Measurements from ENCODE around the gene LGALS9C.
"Not testable (repeated sequence)": the region's sequence is repeated elsewhere in the genome, so short reads cannot be mapped to it uniquely, and the experiment has no call there.

The LGALS9C gene

DNA sequence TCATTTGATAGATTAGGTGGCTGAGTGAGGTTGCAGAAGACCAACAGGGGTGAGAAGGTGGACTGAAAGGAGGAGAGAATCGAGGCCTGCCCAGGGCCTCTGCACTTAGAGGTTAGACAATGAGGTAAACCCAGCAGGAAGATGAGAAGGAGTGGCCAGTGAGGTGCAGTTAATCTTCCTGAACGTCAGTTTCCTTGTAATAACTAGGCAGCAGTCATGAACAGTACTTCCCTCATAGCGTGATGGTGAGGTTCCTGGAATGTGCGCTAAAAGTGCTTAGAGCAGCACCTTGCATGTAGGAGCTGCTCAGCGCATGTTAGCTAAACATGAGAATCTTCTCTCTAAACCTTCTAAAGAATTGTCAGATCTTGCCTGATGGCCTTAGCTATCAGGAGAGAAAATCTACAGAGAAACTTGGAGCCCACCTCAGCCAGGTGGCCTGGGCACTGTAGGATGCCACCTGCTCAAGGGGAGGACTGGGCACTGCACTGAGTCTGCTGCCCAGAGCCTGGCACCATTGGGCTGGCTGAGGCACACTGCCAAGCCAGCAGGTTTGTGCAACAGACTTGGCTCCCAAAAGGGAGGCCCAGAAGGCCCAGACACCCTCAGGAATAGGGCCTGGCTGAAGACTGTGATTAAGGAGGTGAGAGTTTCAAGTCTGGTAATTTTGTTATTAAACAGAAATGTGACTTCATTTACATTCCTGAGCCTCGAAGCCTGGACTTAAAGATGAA lies 10.2 kb upstream of the LGALS9C start:
- H3K9ac ChIP-seq (ENCODE audit: low read depth, low read length); H3K4me3 ChIP-seq (ENCODE audit: low read depth, low read length); H3K4me1 ChIP-seq (ENCODE audit: control insufficient read depth, insufficient read depth, low read length); H3K9me3 ChIP-seq (ENCODE audit: control insufficient read depth, insufficient read depth, low read length); H3K27me3 ChIP-seq (ENCODE audit: control insufficient read depth, insufficient read depth, low read length); H3K36me3 ChIP-seq (ENCODE audit: control insufficient read depth, insufficient read depth, low read length): not testable (repeated sequence)

DNA sequence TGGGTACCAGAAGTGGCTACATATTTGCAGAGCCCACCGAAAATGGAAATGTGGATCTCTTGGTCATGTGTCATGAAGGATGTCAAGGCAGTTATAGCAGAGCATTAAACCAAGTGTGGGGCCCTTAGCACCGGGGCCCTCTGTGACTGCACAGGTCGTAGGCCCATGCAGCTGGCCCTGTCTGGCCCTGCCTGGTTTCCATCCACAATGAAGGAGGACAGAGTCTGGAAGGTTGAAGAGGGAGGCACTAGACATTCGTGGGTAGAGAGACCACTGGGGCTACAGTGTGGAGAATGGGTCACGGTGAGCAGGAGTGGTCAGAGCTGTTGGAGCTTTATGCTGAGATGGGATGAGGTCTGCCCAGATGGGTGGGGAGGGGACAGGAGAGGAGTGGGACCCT lies 9.6 kb upstream of the LGALS9C start:
- H3K4me3 ChIP-seq (ENCODE audit: low read depth, low read length); H3K4me1 ChIP-seq (ENCODE audit: control insufficient read depth, insufficient read depth, low read length); H3K9ac ChIP-seq (ENCODE audit: low read depth, low read length); H3K9me3 ChIP-seq (ENCODE audit: control insufficient read depth, insufficient read depth, low read length); H3K36me3 ChIP-seq (ENCODE audit: control insufficient read depth, insufficient read depth, low read length); H3K27me3 ChIP-seq (ENCODE audit: control insufficient read depth, insufficient read depth, low read length): not testable (repeated sequence)

DNA sequence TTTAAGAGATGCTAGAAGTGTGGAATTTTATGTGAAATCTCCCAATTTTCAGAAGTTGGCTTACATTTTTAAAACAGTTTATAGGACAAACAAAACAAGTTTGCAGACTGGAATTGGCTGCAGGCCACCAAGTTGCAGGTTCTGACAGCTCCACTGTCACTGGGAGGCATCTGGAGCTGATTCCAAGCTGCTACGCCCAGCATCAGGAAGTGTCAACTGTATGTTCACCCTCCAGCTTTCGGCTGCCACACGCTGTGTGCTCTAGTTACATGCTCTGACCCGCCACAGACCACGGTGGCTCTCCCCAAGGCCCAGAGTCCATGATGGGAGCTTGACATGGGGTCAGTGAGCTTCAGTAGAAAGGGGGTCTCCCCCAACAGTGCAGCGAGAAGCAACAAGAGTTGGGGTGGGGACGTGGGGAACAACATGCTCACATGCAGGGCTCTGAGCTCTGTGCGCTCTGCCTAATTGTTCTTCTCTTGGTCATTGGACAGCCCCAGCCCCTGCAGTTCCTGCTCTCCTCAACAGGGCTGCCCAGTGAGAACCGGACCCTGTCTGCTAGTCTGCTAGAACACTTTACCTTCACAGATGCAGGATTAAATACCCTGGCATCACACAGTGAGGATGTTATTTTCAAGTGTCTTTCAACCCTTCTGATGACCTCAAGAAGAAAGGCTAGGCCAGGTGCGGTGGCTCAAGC lies 8.0 kb upstream of the LGALS9C start:
- not testable (repeated sequence) for H3K4me3 ChIP-seq (ENCODE audit: low read depth, low read length); H3K4me1 ChIP-seq (ENCODE audit: control insufficient read depth, insufficient read depth, low read length); H3K36me3 ChIP-seq (ENCODE audit: control insufficient read depth, insufficient read depth, low read length); H3K9ac ChIP-seq (ENCODE audit: low read depth, low read length); H3K27me3 ChIP-seq (ENCODE audit: control insufficient read depth, insufficient read depth, low read length); H3K9me3 ChIP-seq (ENCODE audit: control insufficient read depth, insufficient read depth, low read length)

GRCh38 chr17:18469837-18470236 lies 6.8 kb upstream of the LGALS9C start:
- H3K4me1 ChIP-seq (ENCODE audit: control insufficient read depth, insufficient read depth, low read length); H3K4me3 ChIP-seq (ENCODE audit: low read depth, low read length); H3K27me3 ChIP-seq (ENCODE audit: control insufficient read depth, insufficient read depth, low read length); H3K9ac ChIP-seq (ENCODE audit: low read depth, low read length); H3K9me3 ChIP-seq (ENCODE audit: control insufficient read depth, insufficient read depth, low read length); H3K36me3 ChIP-seq (ENCODE audit: control insufficient read depth, insufficient read depth, low read length): not testable (repeated sequence)

DNA sequence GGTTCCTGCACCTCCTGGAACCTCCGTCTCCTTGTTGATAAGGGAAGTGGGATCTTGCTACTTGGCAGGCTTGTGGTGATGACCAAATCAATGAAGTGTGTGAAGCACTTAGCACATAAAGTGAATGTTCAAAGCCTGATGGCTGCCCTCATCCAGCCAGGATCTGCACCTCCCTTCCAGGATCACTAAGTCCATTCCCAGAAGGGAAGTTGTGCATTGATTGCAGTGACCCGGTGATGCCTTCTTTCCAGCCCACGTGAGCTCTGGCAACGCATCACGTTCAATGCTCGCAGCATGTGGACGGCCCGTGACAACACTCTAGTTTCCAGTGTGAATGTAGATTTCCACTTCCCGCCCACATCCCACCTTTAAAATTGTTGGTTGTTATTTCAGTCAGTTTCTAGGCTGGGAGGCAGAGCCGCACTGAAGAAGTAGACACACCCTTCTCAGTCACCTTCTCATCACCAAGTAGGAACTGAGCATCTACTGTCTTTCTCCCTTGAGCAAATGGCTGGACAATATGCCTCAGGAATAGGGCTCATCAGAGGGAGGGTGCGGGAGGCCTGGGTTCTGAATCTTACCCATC lies 6.2 kb upstream of the LGALS9C start:
- H3K4me3 ChIP-seq (ENCODE audit: low read depth, low read length); H3K4me1 ChIP-seq (ENCODE audit: control insufficient read depth, insufficient read depth, low read length); H3K9ac ChIP-seq (ENCODE audit: low read depth, low read length); H3K9me3 ChIP-seq (ENCODE audit: control insufficient read depth, insufficient read depth, low read length); H3K36me3 ChIP-seq (ENCODE audit: control insufficient read depth, insufficient read depth, low read length); H3K27me3 ChIP-seq (ENCODE audit: control insufficient read depth, insufficient read depth, low read length): not testable (repeated sequence)

DNA sequence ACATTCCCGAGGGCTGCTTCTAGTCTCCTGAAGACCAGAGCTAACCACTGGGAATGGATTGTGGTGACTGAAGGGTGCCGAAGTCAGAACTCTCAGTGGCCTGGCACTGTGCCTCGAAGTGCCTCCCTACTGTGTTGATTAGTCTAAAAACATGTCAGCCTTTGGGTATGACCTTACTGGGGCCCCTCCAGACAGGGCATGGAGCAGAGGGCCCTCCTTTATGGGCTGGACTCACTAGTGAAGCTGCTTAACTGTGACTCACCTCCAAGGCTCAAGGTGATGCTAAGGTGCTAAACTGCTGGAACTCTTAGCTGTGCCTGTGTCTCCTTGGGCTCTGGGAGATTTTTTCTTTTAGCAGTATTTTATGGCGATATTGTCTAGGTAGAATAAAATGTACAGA lies 2.6 kb upstream of the LGALS9C start:
- not testable (repeated sequence) for H3K4me1 ChIP-seq (ENCODE audit: control insufficient read depth, insufficient read depth, low read length); H3K9ac ChIP-seq (ENCODE audit: low read depth, low read length); H3K27me3 ChIP-seq (ENCODE audit: control insufficient read depth, insufficient read depth, low read length); H3K36me3 ChIP-seq (ENCODE audit: control insufficient read depth, insufficient read depth, low read length); H3K4me3 ChIP-seq (ENCODE audit: low read depth, low read length); H3K9me3 ChIP-seq (ENCODE audit: control insufficient read depth, insufficient read depth, low read length)

DNA sequence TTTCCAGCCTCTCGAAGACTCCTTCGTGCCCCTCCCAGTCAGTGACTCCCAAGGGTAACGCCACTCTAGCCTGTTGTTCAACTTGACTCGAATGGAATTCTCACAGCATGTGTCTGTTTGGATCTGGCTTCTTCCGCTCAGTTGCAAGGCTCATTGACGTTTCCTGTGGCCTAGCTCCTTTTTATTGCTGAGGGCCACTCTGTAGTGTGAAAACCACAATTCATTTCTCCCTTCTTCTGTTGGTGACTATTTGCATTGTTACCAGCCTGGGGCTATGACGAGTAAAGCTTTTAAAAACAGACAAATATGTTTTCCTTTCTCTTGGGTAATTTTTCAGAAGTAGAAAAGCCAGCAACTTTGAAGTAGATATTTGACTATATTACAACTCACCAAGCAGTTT lies 1.8 kb upstream of the LGALS9C start:
- not testable (repeated sequence) for H3K4me3 ChIP-seq (ENCODE audit: low read depth, low read length); H3K9me3 ChIP-seq (ENCODE audit: control insufficient read depth, insufficient read depth, low read length); H3K9ac ChIP-seq (ENCODE audit: low read depth, low read length); H3K36me3 ChIP-seq (ENCODE audit: control insufficient read depth, insufficient read depth, low read length); H3K4me1 ChIP-seq (ENCODE audit: control insufficient read depth, insufficient read depth, low read length); H3K27me3 ChIP-seq (ENCODE audit: control insufficient read depth, insufficient read depth, low read length)

DNA sequence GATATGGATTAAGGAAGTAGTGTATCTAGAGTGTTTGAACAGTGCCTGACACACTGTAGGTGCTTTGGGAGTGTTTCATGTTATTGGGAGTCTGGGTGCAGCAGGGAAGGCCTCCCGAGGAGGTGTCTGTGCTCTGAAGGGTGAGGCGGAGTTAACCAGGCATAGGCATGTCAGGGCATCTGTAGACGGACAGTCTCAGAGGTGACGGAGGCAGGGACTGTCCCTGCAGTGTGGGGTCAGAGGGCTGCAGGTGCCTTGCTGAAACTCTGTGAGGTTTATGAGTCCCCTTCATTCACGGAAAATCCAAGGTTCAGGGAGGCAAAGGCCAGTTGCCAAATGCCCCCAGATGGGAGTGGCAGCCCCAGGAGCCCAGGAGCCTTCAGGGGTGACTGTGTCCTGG lies 778 bp downstream of the LGALS9C start:
- H3K27me3 ChIP-seq (ENCODE audit: control insufficient read depth, insufficient read depth, low read length); H3K9ac ChIP-seq (ENCODE audit: low read depth, low read length); H3K4me3 ChIP-seq (ENCODE audit: low read depth, low read length); H3K9me3 ChIP-seq (ENCODE audit: control insufficient read depth, insufficient read depth, low read length); H3K36me3 ChIP-seq (ENCODE audit: control insufficient read depth, insufficient read depth, low read length); H3K4me1 ChIP-seq (ENCODE audit: control insufficient read depth, insufficient read depth, low read length): not testable (repeated sequence)

DNA sequence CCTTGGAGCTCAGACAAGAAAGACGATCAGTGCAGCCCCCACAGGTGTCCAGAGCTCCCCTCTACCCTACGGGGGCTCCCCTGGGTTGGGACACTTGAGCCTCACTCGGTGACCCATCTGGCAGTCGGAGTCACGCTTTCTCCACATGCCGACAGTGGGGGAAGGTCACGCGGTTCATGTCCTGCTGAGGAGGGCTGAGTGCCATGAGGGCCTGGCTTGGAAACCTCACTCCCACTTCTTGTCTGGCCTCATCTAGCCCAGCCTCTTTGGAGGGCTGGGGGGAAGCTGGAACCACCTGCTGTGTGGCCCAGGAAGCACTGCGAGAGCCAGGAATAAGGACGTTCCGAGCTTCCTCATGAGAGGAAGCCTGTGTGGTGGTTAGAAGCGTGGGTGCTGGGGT lies 1.8 kb downstream of the LGALS9C start:
- not testable (repeated sequence) for H3K4me1 ChIP-seq (ENCODE audit: control insufficient read depth, insufficient read depth, low read length); H3K36me3 ChIP-seq (ENCODE audit: control insufficient read depth, insufficient read depth, low read length); H3K9ac ChIP-seq (ENCODE audit: low read depth, low read length); H3K9me3 ChIP-seq (ENCODE audit: control insufficient read depth, insufficient read depth, low read length); H3K27me3 ChIP-seq (ENCODE audit: control insufficient read depth, insufficient read depth, low read length); H3K4me3 ChIP-seq (ENCODE audit: low read depth, low read length)

DNA sequence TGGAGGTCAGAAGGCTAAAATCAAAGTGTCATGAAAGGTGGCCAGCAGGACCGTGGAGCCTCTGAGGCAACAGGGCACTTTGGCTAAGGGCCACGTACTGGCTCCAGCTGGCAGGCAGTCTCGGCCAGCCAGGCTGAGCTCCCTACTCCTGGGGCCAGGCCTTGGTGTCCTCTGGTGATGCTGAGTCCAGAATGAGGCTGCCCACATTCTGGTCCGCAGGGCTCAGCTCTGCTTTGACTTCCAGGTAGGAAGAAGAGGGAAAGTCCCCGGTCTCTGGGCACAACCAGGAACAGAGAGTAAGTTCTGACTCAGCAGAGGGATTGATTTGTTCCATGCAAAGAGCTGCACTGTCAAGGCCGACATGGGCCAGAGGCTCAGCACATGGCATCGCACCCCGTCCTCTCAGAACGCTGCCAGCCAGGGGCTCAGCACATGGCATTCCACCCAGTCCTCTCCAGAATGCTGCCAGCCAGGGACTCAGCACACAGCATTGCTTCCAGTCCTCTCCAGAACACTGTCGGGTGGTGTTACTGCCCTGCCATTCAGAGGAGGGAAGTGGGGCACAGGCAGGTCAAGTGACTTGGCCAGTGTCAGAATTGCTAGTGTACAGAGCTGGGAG lies 2.5 kb downstream of the LGALS9C start:
- H3K4me1 ChIP-seq (ENCODE audit: control insufficient read depth, insufficient read depth, low read length); H3K27me3 ChIP-seq (ENCODE audit: control insufficient read depth, insufficient read depth, low read length); H3K36me3 ChIP-seq (ENCODE audit: control insufficient read depth, insufficient read depth, low read length); H3K9ac ChIP-seq (ENCODE audit: low read depth, low read length); H3K9me3 ChIP-seq (ENCODE audit: control insufficient read depth, insufficient read depth, low read length); H3K4me3 ChIP-seq (ENCODE audit: low read depth, low read length): not testable (repeated sequence)

DNA sequence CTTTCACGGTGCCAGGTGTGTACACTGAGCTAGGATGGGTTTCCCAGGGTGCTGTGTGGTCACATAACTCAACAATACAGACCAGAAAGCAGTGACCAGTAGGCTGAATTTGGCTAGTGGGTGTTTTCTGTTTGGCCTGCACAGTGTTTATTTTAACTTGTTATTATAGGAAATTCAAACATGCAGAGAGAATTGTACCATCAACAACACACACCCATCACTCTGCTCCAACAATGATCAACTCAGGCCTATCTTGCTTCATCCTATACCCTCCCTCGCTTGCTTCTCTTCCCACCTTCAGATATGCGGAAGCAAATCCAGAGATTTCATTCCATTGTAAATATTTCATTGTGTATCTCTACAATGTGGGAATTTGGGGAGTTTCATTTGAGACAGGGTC lies 5.2 kb downstream of the LGALS9C start:
- not testable (repeated sequence) for H3K36me3 ChIP-seq (ENCODE audit: control insufficient read depth, insufficient read depth, low read length); H3K9me3 ChIP-seq (ENCODE audit: control insufficient read depth, insufficient read depth, low read length); H3K27me3 ChIP-seq (ENCODE audit: control insufficient read depth, insufficient read depth, low read length); H3K9ac ChIP-seq (ENCODE audit: low read depth, low read length); H3K4me3 ChIP-seq (ENCODE audit: low read depth, low read length); H3K4me1 ChIP-seq (ENCODE audit: control insufficient read depth, insufficient read depth, low read length)

DNA sequence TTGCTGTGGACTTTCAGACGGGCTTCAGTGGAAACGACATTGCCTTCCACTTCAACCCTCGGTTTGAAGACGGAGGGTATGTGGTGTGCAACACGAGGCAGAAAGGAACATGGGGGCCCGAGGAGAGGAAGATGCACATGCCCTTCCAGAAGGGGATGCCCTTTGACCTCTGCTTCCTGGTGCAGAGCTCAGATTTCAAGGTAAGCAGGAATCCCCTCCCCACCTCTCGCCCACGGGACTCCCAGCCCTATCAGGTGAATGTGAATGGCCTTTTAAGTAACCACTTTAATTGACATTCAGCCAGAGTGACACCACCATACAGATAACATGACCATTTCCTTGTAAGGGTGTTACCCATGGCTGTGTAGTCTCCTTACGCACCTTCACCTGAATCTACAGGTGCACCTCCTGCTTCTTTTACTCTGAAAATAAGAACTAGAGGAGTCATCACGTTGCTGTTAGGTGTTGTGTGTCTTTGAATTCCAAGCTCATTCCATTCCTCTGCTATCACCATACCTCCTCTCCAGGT lies 9.4 kb downstream of the LGALS9C start:
- not testable (repeated sequence) for H3K9ac ChIP-seq (ENCODE audit: low read depth, low read length); H3K9me3 ChIP-seq (ENCODE audit: control insufficient read depth, insufficient read depth, low read length); H3K27me3 ChIP-seq (ENCODE audit: control insufficient read depth, insufficient read depth, low read length); H3K4me1 ChIP-seq (ENCODE audit: control insufficient read depth, insufficient read depth, low read length); H3K36me3 ChIP-seq (ENCODE audit: control insufficient read depth, insufficient read depth, low read length); H3K4me3 ChIP-seq (ENCODE audit: low read depth, low read length)
